Upper lobe of right lung (tissue), 1 donor: ENCODE results near the gene LAMC3. TPM values are rescaled to one million over a fixed set of nuclear protein-coding genes. Genes with fewer than 3 reads are reported as not detected.
A peak's percentile ranks its signal among the peaks of the same experiment; 100 is the strongest.

ENCODE experiments used
- ATAC-seq: fragments of 200-7000 bp; cut with Tn5 transposase; one replicate; pipeline ENCODE4 v1.9.1; 2020; ENCODE audit warnings: mild to moderate bottlenecking, moderate library complexity
- DNase-seq: peaks from one replicate; pipeline ENCODE4 v3.0.0-alpha.2; 2020
- H3K27ac ChIP-seq: fragments of 200-600 bp; one replicate; pipeline ENCODE4 v1.8.0; 2022
- H3K27me3 ChIP-seq: fragments of 200-600 bp; one replicate; pipeline ENCODE4 v1.8.0; 2022; ENCODE audit warnings: mild to moderate bottlenecking
- H3K36me3 ChIP-seq: fragments of 200-600 bp; one replicate; pipeline ENCODE4 v1.8.0; 2022
- H3K4me1 ChIP-seq: fragments of 200-600 bp; one replicate; pipeline ENCODE4 v1.8.0; 2022
- H3K4me3 ChIP-seq: fragments of 200-600 bp; one replicate; pipeline ENCODE4 v1.8.0; 2022; ENCODE audit warnings: mild to moderate bottlenecking
- H3K9me3 ChIP-seq: fragments of 200-600 bp; one replicate; pipeline ENCODE4 v1.8.0; 2022
- CTCF ChIP-seq: fragments of 200-600 bp; IDR thresholded peaks from one replicate; pipeline ENCODE4 v1.8.0; 2022; ENCODE audit warnings: antibody characterized with exemption
- intact Hi-C: fragments of 100-400 bp; cut with DNase I; formaldehyde crosslinking; loops from one replicate; pipeline ENCODE4 v1.11.0; 2022
- total RNA-seq: library from RNA; stranded (reverse); fragmentation: NEBNext Ultra II Directional; extraction: Animal tissue kit (Norgen Biotek cat#: 25700); gene quantifications from one replicate; pipeline ENCODE4 v1.2.1, GENCODE V29; 2021
- donor health status: DM: no; HTN: yes; CAD: no; lungs with severe emphysema.

LAMC3 gene
- total RNA-seq, 1 donor from 2014 or later, result 28.5 TPM

- TF ChIP-seq CTCF, result no peak
- ATAC-seq (no peak), DNase-seq (no peak)
- H3K36me3 ChIP-seq, result no peaks in the 10 kb centered on the region
- no peaks in the 10 kb centered on the region for H3K27me3 ChIP-seq
- H3K9me3 ChIP-seq, result no peaks in the 10 kb centered on the region
- H3K4me1 ChIP-seq, result no peaks in the 10 kb centered on the region
- no peak overlapping the region for H3K4me3 ChIP-seq
- H3K27ac ChIP-seq, result no peak overlapping the region
- intact Hi-C loops, result no loop called here
Observed at GRCh38 chr9:131027048-131027871, 18.3 kb downstream of the LAMC3 start.

GRCh38 chr9:131027872-131028179, 18.9 kb downstream of the LAMC3 start:
- H3K27ac ChIP-seq, result peak overlapping the region; percentile 24
- H3K4me1 ChIP-seq, result no peaks in the 10 kb centered on the region
- DNase-seq, result no peak
- no peaks in the 10 kb centered on the region for H3K36me3 ChIP-seq
- H3K4me3 ChIP-seq, result no peak overlapping the region
- intact Hi-C loops, result no loop called here
- TF ChIP-seq CTCF, result no peak
- H3K9me3 ChIP-seq, result no peaks in the 10 kb centered on the region
- no peaks in the 10 kb centered on the region for H3K27me3 ChIP-seq
- ATAC-seq, result peak; percentile 6

GRCh38 chr9:131028221-131028884, 19.4 kb downstream of the LAMC3 start:
- H3K27me3 ChIP-seq, result no peaks in the 10 kb centered on the region
- intact Hi-C loops, result no loop called here
- TF ChIP-seq CTCF, result no peak
- H3K4me1 ChIP-seq, result no peaks in the 10 kb centered on the region
- peak overlapping the region; percentile 24 for H3K27ac ChIP-seq
- H3K4me3 ChIP-seq, result no peak overlapping the region
- H3K9me3 ChIP-seq, result no peaks in the 10 kb centered on the region
- H3K36me3 ChIP-seq, result no peaks in the 10 kb centered on the region
- ATAC-seq, result peak; percentile 24
- no peak for DNase-seq

GRCh38 chr9:131028931-131029573, 20.1 kb downstream of the LAMC3 start:
- no peaks in the 10 kb centered on the region for H3K27me3 ChIP-seq
- DNase-seq (no peak), ATAC-seq (no peak)
- TF ChIP-seq CTCF, result no peak
- no peaks in the 10 kb centered on the region for H3K9me3 ChIP-seq
- H3K27ac ChIP-seq, result no peak overlapping the region
- no peaks in the 10 kb centered on the region for H3K36me3 ChIP-seq
- H3K4me3 ChIP-seq, result no peak overlapping the region
- H3K4me1 ChIP-seq, result no peaks in the 10 kb centered on the region
- intact Hi-C loops, result no loop called here

- ATAC-seq, result no peak
- Histone ChIP-seq H3K27ac (no peak overlapping the region), H3K4me3 (no peak overlapping the region), H3K4me1 (no peaks in the 10 kb centered on the region), H3K27me3 (no peaks in the 10 kb centered on the region), H3K9me3 (no peaks in the 10 kb centered on the region), H3K36me3 (no peaks in the 10 kb centered on the region)
- intact Hi-C loops, result no loop called here
- no peak for DNase-seq
- no peak for TF ChIP-seq CTCF
Observed at GRCh38 chr9:131029574-131029952, 20.6 kb downstream of the LAMC3 start.
